ENCODE data around the gene NUCB1. TPM values are rescaled to one million over a fixed set of nuclear protein-coding genes. Genes with fewer than 3 reads are reported as not detected.

Gene NUCB1
- total RNA-seq, 1 donor from 2014 or later, result 215 TPM

DNA sequence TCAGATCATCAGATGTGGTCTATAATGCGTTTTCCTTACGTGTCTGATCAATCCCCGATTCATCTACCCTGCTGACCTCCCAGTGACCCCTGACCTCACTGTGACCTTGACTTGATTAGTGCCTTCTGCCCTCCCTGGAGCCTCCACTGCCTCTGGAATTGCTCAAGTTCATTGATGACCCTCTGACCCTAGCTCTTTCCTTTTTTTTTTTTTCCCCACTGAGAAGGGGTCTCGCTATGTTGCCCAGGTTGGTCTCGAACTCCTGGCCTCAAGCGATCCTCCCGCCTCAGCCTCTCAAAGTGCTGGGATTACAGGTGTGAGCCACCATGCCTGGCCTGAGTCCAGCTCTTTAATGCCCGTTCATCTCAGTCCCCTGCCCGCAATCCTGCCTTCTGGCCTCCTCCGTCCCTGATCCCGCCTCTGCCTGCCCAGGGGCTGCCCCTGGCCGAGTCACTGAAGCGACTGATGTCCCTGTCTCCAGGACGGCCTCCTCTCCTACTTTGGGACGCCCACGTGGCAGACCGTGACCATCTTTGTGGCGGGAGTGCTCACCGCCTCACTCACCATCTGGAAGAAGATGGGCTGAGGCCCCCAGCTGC is 61.0 kb downstream of the NUCB1 start:
- TF ChIP-seq, protein P1, sequence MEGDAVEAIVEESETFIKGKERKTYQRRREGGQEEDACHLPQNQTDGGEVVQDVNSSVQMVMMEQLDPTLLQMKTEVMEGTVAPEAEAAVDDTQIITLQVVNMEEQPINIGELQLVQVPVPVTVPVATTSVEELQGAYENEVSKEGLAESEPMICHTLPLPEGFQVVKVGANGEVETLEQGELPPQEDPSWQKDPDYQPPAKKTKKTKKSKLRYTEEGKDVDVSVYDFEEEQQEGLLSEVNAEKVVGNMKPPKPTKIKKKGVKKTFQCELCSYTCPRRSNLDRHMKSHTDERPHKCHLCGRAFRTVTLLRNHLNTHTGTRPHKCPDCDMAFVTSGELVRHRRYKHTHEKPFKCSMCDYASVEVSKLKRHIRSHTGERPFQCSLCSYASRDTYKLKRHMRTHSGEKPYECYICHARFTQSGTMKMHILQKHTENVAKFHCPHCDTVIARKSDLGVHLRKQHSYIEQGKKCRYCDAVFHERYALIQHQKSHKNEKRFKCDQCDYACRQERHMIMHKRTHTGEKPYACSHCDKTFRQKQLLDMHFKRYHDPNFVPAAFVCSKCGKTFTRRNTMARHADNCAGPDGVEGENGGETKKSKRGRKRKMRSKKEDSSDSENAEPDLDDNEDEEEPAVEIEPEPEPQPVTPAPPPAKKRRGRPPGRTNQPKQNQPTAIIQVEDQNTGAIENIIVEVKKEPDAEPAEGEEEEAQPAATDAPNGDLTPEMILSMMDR (IDR thresholded peaks at IDR 0.05), result no peak
- peak; percentile 87 for DNase-seq (ENCODE audit: low spot score)
- H3K27ac Mint-ChIP-seq (ENCODE audit: unreplicated experiment), result peak overlapping the region; percentile 96
- peaks cover 47% of the 10 kb centered on the region for H3K4me1 Mint-ChIP-seq (ENCODE audit: low read depth)
- H3K27me3 Mint-ChIP-seq (ENCODE audit: low read depth), result no peaks in the 10 kb centered on the region
- H3K36me3 Mint-ChIP-seq (ENCODE audit: low read depth), result peaks cover 17% of the 10 kb centered on the region
- H3K9me3 Mint-ChIP-seq (ENCODE audit: low read depth), result no peaks in the 10 kb centered on the region
- H3K4me3 Mint-ChIP-seq (ENCODE audit: unreplicated experiment), result no peak overlapping the region

DNA sequence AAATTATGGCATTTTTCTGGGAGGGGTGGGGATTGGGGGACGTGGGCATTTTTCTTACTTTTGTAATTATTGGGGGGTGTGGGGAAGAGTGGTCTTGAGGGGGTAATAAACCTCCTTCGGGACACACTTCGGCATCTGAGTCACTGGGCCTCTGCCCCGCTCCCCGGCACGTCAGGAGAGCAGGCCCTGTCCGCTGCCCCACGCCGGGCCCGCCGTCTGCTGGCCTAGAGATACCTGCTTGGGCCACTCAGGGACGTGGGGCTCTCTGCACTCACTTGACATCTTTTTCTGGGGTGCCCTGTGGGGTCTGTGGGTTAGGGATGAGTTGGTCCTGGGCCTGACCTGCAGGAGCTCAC is 61.5 kb downstream of the NUCB1 start:
- Mint-ChIP-seq H3K36me3 (ENCODE audit: low read depth) (peaks cover 20% of the 10 kb centered on the region), H3K4me1 (ENCODE audit: low read depth) (peaks cover 49% of the 10 kb centered on the region), H3K9me3 (ENCODE audit: low read depth) (no peaks in the 10 kb centered on the region), H3K4me3 (ENCODE audit: unreplicated experiment) (no peak overlapping the region), H3K27me3 (ENCODE audit: low read depth) (no peaks in the 10 kb centered on the region), H3K27ac (ENCODE audit: unreplicated experiment) (peak overlapping the region; percentile 96)
- TF ChIP-seq, protein P1 (IDR thresholded peaks at IDR 0.05), result no peak
- no peak for DNase-seq (ENCODE audit: low spot score)

DNA sequence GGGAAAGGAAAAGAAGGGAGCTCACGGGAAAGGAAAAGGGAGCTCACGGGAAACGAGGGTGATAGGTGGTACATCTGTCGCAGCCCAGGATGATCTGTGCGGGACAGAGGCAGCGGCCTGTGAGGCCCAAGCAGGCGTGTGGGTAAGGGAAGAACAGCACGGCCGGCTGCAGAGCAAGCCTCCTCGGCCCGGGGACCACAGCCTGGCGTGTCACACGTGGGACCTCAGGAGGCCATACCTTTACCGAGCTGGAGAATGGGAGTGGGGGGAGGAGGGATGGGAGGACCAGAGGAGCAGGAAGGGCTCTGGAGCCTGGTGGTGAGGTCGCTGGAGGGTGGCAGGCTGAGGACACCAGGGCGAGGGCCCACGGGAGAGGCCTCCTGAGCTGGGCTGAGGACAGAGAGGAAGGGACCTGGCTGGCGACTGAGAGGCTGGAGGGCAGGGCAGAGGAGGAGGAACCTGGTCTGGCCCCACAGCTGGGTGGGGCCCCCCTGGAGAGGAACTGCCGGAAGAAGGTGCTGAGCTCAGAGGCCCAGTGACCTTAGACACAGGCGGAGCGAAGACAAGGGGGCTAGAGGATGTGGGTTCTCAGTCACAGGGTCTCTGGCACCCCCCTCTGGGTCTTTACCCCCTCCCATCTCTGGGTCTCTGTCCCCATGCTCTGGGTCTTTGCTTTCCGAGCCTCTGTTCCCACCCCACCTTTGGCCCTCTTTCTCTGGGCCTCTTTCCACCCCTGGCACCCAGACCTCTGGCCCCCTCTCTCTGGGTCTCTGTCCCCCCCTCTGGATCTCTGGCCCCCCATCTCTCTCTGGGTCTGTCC is 62.1 kb downstream of the NUCB1 start:
- H3K9me3 Mint-ChIP-seq (ENCODE audit: low read depth), result no peaks in the 10 kb centered on the region
- peak overlapping the region; percentile 96 for H3K27ac Mint-ChIP-seq (ENCODE audit: unreplicated experiment)
- peaks cover 51% of the 10 kb centered on the region for H3K4me1 Mint-ChIP-seq (ENCODE audit: low read depth)
- TF ChIP-seq, protein P1 (IDR thresholded peaks at IDR 0.05), result no peak
- DNase-seq (ENCODE audit: low spot score), result no peak
- no peaks in the 10 kb centered on the region for H3K27me3 Mint-ChIP-seq (ENCODE audit: low read depth)
- peaks cover 21% of the 10 kb centered on the region for H3K36me3 Mint-ChIP-seq (ENCODE audit: low read depth)
- H3K4me3 Mint-ChIP-seq (ENCODE audit: unreplicated experiment), result no peak overlapping the region

DNA sequence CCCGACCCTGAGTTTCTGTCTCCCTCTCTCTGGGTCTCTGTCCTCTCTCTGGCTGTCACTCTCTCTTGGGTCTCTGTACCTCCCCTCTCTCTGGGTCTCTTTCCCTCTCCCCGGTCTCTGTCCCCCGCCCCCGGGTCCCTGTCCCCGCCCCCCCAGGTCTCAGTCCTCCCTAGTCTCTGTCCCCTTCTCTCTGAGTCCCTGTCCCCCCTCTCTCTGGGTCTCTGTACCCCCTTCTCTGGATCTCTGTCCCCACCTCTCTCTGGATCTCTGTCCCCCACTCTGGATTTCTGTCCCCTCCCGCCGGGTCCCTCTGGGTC is 62.7 kb downstream of the NUCB1 start:
- DNase-seq (ENCODE audit: low spot score), result no peak
- H3K4me1 Mint-ChIP-seq (ENCODE audit: low read depth), result peaks cover 57% of the 10 kb centered on the region
- H3K27me3 Mint-ChIP-seq (ENCODE audit: low read depth), result no peaks in the 10 kb centered on the region
- H3K4me3 Mint-ChIP-seq (ENCODE audit: unreplicated experiment), result no peak overlapping the region
- H3K27ac Mint-ChIP-seq (ENCODE audit: unreplicated experiment), result peak overlapping the region; percentile 96
- TF ChIP-seq, protein P1 (IDR thresholded peaks at IDR 0.05), result no peak
- no peaks in the 10 kb centered on the region for H3K9me3 Mint-ChIP-seq (ENCODE audit: low read depth)
- peaks cover 19% of the 10 kb centered on the region for H3K36me3 Mint-ChIP-seq (ENCODE audit: low read depth)

DNA sequence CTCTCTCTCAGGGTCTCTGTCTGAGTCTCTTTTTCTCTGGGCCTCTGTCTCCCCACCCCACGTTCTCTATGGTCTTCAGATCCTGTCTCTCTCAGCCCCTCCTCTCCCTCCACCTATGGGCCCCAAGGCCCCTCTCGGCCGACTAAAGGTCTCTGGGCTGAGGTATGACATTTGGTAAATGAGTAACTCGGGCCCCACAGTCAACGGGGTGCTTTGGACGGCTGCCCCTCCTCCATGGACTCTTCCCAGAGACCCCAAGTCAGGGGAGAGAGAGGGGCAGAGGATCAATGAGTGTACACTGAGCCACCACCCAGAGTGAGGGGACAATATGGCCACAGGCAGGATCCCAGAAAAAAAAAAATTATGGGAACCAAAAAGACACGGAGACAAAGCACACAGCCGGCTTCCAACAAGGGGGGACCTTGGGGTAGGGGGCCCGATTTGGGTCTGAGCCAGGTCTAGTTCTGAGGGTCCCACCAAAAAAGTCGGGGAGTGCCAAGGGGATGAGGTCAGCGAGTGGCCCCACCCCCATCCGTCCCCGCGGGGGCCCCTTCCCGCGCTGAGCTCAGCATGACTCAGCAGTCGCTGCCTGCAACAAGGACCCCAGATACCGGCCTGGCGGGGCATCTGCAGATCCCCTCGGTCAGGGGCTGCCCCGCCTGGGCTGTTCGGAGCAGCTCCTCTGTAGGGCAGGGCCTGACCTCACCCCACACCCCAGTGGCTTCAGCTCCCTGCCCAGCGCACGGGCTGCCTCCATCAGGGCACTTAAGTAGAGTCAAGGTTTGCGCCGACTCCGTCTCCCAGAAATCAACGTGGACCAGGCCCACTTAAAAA is 63.5 kb downstream of the NUCB1 start:
- TF ChIP-seq, protein P1 (IDR thresholded peaks at IDR 0.05), result no peak
- H3K9me3 Mint-ChIP-seq (ENCODE audit: low read depth), result no peaks in the 10 kb centered on the region
- no peaks in the 10 kb centered on the region for H3K27me3 Mint-ChIP-seq (ENCODE audit: low read depth)
- DNase-seq (ENCODE audit: low spot score), result peak; percentile 93
- H3K27ac Mint-ChIP-seq (ENCODE audit: unreplicated experiment), result peak overlapping the region; percentile 96
- peak overlapping the region; percentile 93 for H3K4me3 Mint-ChIP-seq (ENCODE audit: unreplicated experiment)
- H3K4me1 Mint-ChIP-seq (ENCODE audit: low read depth), result peaks cover 63% of the 10 kb centered on the region
- H3K36me3 Mint-ChIP-seq (ENCODE audit: low read depth), result peaks cover 18% of the 10 kb centered on the region
